SW 1271 (cell line): ENCODE results near the gene GNPTG.

Experiments
- DNase-seq, 2 experiments: peaks; one replicate each; lab custom pipeline; 2025; lab: John Stamatoyannopoulos, UW

The GNPTG gene

GRCh38 chr16:1351582-1352362 is at the start of gene GNPTG, which contains the start of gene TSR3:
Gene GNPTG, plus strand, starts transcription at chr16:1351931. Its CDS starts 35 bp downstream, at chr16:1351966.
Gene TSR3, minus strand, starts transcription at chr16:1351878. Its CDS starts 74 bp downstream, at chr16:1351804.
- DNase-seq: peak in 1 of 2 experiments; percentile 44

- DNase-seq: no peak
Measured at GRCh38 chr16:1305823-1306222, 45.9 kb upstream of the GNPTG start.

GRCh38 chr16:1306334-1306733 is 45.4 kb upstream of the GNPTG start:
- DNase-seq: no peak

- peak in 1 of 2 experiments; percentile 71 for DNase-seq
Measured at GRCh38 chr16:1308036-1308976, 43.4 kb upstream of the GNPTG start.

GRCh38 chr16:1308977-1309885 is 42.5 kb upstream of the GNPTG start, which contains the start of gene UBE2I:
Gene UBE2I, plus strand, starts transcription at chr16:1309636. Its CDS starts 4,395 bp downstream, at chr16:1314031.
- peak; percentile 78 to 89 for DNase-seq

- DNase-seq: no peak
Measured at GRCh38 chr16:1309888-1310831, 41.6 kb upstream of the GNPTG start.

- no peak for DNase-seq
Measured at GRCh38 chr16:1310832-1311200, 40.9 kb upstream of the GNPTG start.

- no peak for DNase-seq
Measured at GRCh38 chr16:1311212-1311737, 40.5 kb upstream of the GNPTG start.

GRCh38 chr16:1311738-1312466 is 39.8 kb upstream of the GNPTG start:
- DNase-seq: no peak

- no peak for DNase-seq
Measured at GRCh38 chr16:1312467-1312816, 39.3 kb upstream of the GNPTG start.

- no peak for DNase-seq
Measured at GRCh38 chr16:1312903-1313302, 38.8 kb upstream of the GNPTG start.

GRCh38 chr16:1313721-1314369 is 37.9 kb upstream of the GNPTG start:
- no peak for DNase-seq

- no peak for DNase-seq
Measured at GRCh38 chr16:1314399-1315068, 37.2 kb upstream of the GNPTG start.

GRCh38 chr16:1315081-1316032 is 36.4 kb upstream of the GNPTG start:
- DNase-seq: no peak

- DNase-seq: no peak
Measured at GRCh38 chr16:1316033-1316405, 35.7 kb upstream of the GNPTG start.

- no peak for DNase-seq
Measured at GRCh38 chr16:1317479-1318267, 34.1 kb upstream of the GNPTG start.

GRCh38 chr16:1318268-1318545 is 33.5 kb upstream of the GNPTG start:
- DNase-seq: no peak
